Breast epithelium (tissue), 4 donors: ENCODE measurements around the gene PLEK2. TPM values are rescaled to one million over a fixed set of nuclear protein-coding genes. Genes with fewer than 3 reads are reported as not detected.
A peak's percentile ranks its signal among the peaks of the same experiment; 100 is the strongest.

Experiments
- DNase-seq, 2 donors: peaks; one replicate each; pipeline ENCODE4 v3.0.0-alpha.2; 2019; ENCODE audit warnings: low spot score in 2 of 2
- H3K27ac ChIP-seq, 2 donors: fragments of 200-600 bp; sonication (generic) in 1 of 2; one replicate each; pipeline ENCODE4 v1.5.1; 2016 to 2019; ENCODE audit warnings: mild to moderate bottlenecking in 1 of 2
- H3K27me3 ChIP-seq, 2 donors: fragments of 200-600 bp; sonication (generic) in 1 of 2; one replicate each; pipeline versions ENCODE4 v1.5.1 to v1.6.0; 2017 to 2019; ENCODE audit warnings: control low read depth in 1 of 2, mild to moderate bottlenecking in 1 of 2
- H3K36me3 ChIP-seq: fragments of 200-600 bp; one replicate; pipeline ENCODE4 v1.5.1; 2019
- H3K4me1 ChIP-seq, 2 donors: fragments of 200-600 bp; sonication (generic); one replicate each; pipeline ENCODE4 v1.5.1; 2016 to 2019; ENCODE audit warnings: control low read depth in 1 of 2
- H3K4me3 ChIP-seq, 3 donors: fragments of 200-600 bp; sonication (generic); 1 replicate in 2 of 3; 2 replicates in 1 of 3; pipeline ENCODE4 v1.5.1; 2016 to 2019; ENCODE audit warnings: mild to moderate bottlenecking in 3 of 3, moderate library complexity in 2 of 3
- H3K9me3 ChIP-seq, 2 donors: fragments of 200-600 bp; sonication (generic) in 1 of 2; one replicate each; pipeline ENCODE4 v1.5.1; 2016 to 2019; ENCODE audit warnings: control low read depth in 1 of 2
- CTCF ChIP-seq, 3 donors: fragments of 450-650 bp; IDR thresholded peaks; one replicate each; pipeline ENCODE4 v1.5.1; 2016 to 2017; ENCODE audit warnings: antibody characterized with exemption in 3 of 3, mild to moderate bottlenecking in 3 of 3, moderate library complexity in 3 of 3
- POLR2A ChIP-seq: fragments of 450-650 bp; IDR thresholded peaks from one replicate; pipeline ENCODE4 v1.6.1; 2016; ENCODE audit warnings: antibody characterized with exemption, mild to moderate bottlenecking, moderate library complexity
- POLR2AphosphoS5 ChIP-seq, 3 donors: sonication (generic); formaldehyde crosslinking; IDR thresholded peaks; one replicate each; pipeline ENCODE4 v1.6.1; 2017; ENCODE audit warnings: antibody characterized with exemption in 3 of 3
- intact Hi-C: fragments of 100-400 bp; cut with DNase I; formaldehyde crosslinking; loops from one replicate; pipeline ENCODE4 v1.15.1; 2023; ENCODE audit warnings: low total_unique reads
- total RNA-seq, 3 donors: library from RNA; depleted of rRNA; stranded (reverse); fragments of >200 nt; gene quantifications; one replicate each; pipeline ENCODE4 v1.1.0, GENCODE V29; 2016

Gene PLEK2
- total RNA-seq, 3 donors from 2014 or later: 3.4 to 5.2 TPM; not detected in 1

DNA sequence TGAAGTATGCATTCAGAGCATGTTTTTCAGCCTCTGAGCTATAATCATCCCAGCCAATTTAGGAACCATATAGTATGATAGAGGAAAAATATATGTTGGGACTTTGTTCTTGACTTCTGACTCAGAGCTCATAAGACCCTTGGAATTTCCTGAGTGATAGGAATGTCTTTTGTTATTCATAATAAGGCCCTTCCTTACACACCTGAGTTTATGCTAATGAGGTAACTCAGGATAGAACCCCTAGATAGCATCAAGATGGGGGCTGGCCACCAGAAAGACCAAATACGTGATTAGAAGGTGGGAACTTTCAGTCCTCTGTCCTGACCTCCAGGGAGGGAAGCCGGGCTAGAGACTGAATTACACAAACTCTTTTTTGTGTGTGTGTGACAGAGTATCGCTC lies 32.4 kb upstream of the PLEK2 start:
- no peaks in the 10 kb centered on the region for H3K36me3 ChIP-seq
- no peak overlapping the region for H3K4me3 ChIP-seq
- intact Hi-C loops: no loop called here
- no peak overlapping the region for H3K27ac ChIP-seq
- no peaks in the 10 kb centered on the region for H3K4me1 ChIP-seq
- TF ChIP-seq POLR2AphosphoS5 (IDR thresholded peaks at IDR 0.05): no peak
- TF ChIP-seq CTCF (IDR thresholded peaks at IDR 0.05): no peak
- TF ChIP-seq POLR2A: no peak
- H3K9me3 ChIP-seq: no peaks in the 10 kb centered on the region
- no peaks in the 10 kb centered on the region for H3K27me3 ChIP-seq
- no peak for DNase-seq

DNA sequence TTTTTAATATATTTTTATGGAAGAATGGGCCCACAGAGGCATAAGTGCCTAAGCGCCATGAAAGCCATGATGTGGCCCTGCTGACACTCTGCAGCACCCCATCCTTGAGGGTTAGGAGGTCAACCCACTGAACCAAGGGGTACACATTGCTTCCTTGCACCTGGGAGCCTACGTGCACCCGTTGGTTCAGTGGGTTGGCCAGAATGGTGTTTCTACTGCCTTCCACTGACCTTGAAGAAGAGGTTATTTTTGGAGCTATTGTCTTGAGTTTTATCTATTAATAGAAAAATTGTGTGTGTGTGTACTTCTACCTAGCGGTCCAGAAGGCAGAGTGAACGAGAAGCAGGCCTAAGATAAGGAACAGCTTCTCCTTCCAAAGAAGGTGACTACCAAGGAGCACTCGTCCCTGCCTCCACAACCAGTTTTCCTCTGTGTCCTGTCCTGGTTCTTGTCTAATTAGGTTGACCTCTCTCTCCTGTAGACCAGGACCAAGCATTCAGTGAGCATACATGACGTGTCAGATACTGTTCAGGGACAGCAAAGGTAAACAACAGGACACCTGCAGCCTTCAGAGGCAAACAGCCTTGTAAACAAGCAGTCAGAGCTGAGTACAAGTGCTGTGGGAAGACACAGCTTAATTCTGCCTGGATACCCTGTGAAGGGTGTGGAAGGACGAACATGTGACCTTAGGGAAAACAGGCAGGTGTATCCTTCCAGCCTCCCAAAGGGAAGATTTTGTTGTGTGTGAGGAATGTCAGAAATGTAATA lies 30.4 kb upstream of the PLEK2 start:
- H3K4me1 ChIP-seq: no peaks in the 10 kb centered on the region
- no peaks in the 10 kb centered on the region for H3K27me3 ChIP-seq
- TF ChIP-seq POLR2A (no peak), CTCF (IDR thresholded peaks at IDR 0.05) (no peak), POLR2AphosphoS5 (IDR thresholded peaks at IDR 0.05) (no peak)
- H3K36me3 ChIP-seq: no peaks in the 10 kb centered on the region
- H3K4me3 ChIP-seq: no peak overlapping the region
- no peak overlapping the region for H3K27ac ChIP-seq
- no peaks in the 10 kb centered on the region for H3K9me3 ChIP-seq
- DNase-seq: no peak
- intact Hi-C loops: no loop called here

- Histone ChIP-seq H3K27me3 (no peaks in the 10 kb centered on the region), H3K27ac (no peak overlapping the region), H3K4me3 (no peak overlapping the region), H3K4me1 (no peaks in the 10 kb centered on the region), H3K36me3 (no peaks in the 10 kb centered on the region), H3K9me3 (no peaks in the 10 kb centered on the region)
- DNase-seq: no peak
- intact Hi-C loops: no loop called here
- TF ChIP-seq POLR2A (no peak), POLR2AphosphoS5 (IDR thresholded peaks at IDR 0.05) (no peak), CTCF (IDR thresholded peaks at IDR 0.05) (no peak)
These were observed 29.7 kb upstream of the PLEK2 start for GRCh38 chr14:67441672-67442071.

GRCh38 chr14:67441256-67441655 lies 29.3 kb upstream of the PLEK2 start:
- intact Hi-C loops: no loop called here
- H3K36me3 ChIP-seq: no peaks in the 10 kb centered on the region
- no peaks in the 10 kb centered on the region for H3K9me3 ChIP-seq

More at GRCh38 chr14:67441256-67441655, 29.3 kb upstream of the PLEK2 start:
- DNase-seq: no peak
- H3K27me3 ChIP-seq: no peaks in the 10 kb centered on the region
- no peaks in the 10 kb centered on the region for H3K4me1 ChIP-seq
- H3K4me3 ChIP-seq: no peak overlapping the region
- no peak for TF ChIP-seq CTCF (IDR thresholded peaks at IDR 0.05)
- TF ChIP-seq POLR2A: no peak
- TF ChIP-seq POLR2AphosphoS5 (IDR thresholded peaks at IDR 0.05): no peak
- peak overlapping the region in 1 of 2 donors; percentile 8 for H3K27ac ChIP-seq
